RWPE2 (cell line): ENCODE results near the gene PAPPA2.
"Not testable (repeated sequence)": the region's sequence is repeated elsewhere in the genome, so short reads cannot be mapped to it uniquely, and the experiment has no call there.

ENCODE experiments used
- ATAC-seq: fragments of 200-7000 bp; cut with Tn5 transposase; 3 replicates; pipeline ENCODE4 v1.9.1; 2021; ENCODE audit warnings: low read depth
- DNase-seq: peaks from one replicate; pipeline ENCODE4 v3.0.0-alpha.2; 2020; ENCODE audit warnings: low spot score
- H3K27ac ChIP-seq: fragments of 450-650 bp; 2 replicates; pipeline ENCODE4 v1.5.1; 2017; ENCODE audit warnings: mild to moderate bottlenecking; ENCODE audit not compliant: poor library complexity, severe bottlenecking
- H3K27me3 ChIP-seq: fragments of 250-450 bp; sonication (Bioruptor Pico); 2 replicates; pipeline ENCODE4 v1.5.1; 2021; ENCODE audit warnings: mild to moderate bottlenecking, moderate library complexity; ENCODE audit not compliant: insufficient read depth, poor library complexity, severe bottlenecking
- H3K36me3 ChIP-seq: fragments of 250-450 bp; sonication (Bioruptor Pico); 2 replicates; pipeline ENCODE4 v1.5.1; 2020; ENCODE audit warnings: low read depth, mild to moderate bottlenecking, moderate library complexity
- H3K4me1 ChIP-seq: fragments of 250-450 bp; sonication (Bioruptor Pico); 2 replicates; pipeline ENCODE4 v1.5.1; 2021; ENCODE audit warnings: mild to moderate bottlenecking, moderate library complexity; ENCODE audit not compliant: insufficient read depth, poor library complexity, severe bottlenecking
- H3K4me3 ChIP-seq: fragments of 250-450 bp; sonication (Bioruptor Pico); 2 replicates; pipeline ENCODE4 v1.5.1; 2021; ENCODE audit warnings: mild to moderate bottlenecking, moderate library complexity; ENCODE audit not compliant: severe bottlenecking
- H3K9me3 ChIP-seq: fragments of 250-450 bp; sonication (Bioruptor Pico); 2 replicates; pipeline ENCODE4 v1.5.1; 2021; ENCODE audit warnings: mild to moderate bottlenecking, moderate library complexity; ENCODE audit not compliant: severe bottlenecking
- TF ChIP-seq, protein P1 (sequence below): fragments of 450-650 bp; IDR thresholded peaks from one replicate; pipeline ENCODE4 v1.5.1; 2017; ENCODE audit warnings: mild to moderate bottlenecking, moderate library complexity; ENCODE audit not compliant: poor library complexity, severe bottlenecking

Gene PAPPA2

GRCh38 chr1:176462674-176463378 is at the start of gene PAPPA2:
Gene PAPPA2, plus strand, starts transcription at chr1:176463175. Its CDS starts 93,148 bp downstream, at chr1:176556323.
- DNase-seq (no peak), ATAC-seq (no peak)
- H3K36me3 ChIP-seq = no peaks in the 10 kb centered on the region
- no peak within 1 kb of the TSS for H3K4me3 ChIP-seq
- H3K27ac ChIP-seq = no peak within 1 kb of the TSS
- no peaks in the 10 kb centered on the region for H3K27me3 ChIP-seq
- no peaks in the 10 kb centered on the region for H3K9me3 ChIP-seq
- TF ChIP-seq, protein P1, sequence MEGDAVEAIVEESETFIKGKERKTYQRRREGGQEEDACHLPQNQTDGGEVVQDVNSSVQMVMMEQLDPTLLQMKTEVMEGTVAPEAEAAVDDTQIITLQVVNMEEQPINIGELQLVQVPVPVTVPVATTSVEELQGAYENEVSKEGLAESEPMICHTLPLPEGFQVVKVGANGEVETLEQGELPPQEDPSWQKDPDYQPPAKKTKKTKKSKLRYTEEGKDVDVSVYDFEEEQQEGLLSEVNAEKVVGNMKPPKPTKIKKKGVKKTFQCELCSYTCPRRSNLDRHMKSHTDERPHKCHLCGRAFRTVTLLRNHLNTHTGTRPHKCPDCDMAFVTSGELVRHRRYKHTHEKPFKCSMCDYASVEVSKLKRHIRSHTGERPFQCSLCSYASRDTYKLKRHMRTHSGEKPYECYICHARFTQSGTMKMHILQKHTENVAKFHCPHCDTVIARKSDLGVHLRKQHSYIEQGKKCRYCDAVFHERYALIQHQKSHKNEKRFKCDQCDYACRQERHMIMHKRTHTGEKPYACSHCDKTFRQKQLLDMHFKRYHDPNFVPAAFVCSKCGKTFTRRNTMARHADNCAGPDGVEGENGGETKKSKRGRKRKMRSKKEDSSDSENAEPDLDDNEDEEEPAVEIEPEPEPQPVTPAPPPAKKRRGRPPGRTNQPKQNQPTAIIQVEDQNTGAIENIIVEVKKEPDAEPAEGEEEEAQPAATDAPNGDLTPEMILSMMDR = no peak
- H3K4me1 ChIP-seq = no peaks in the 10 kb centered on the region

GRCh38 chr1:176416777-176417176 is 46.2 kb upstream of the PAPPA2 start:
- no peaks in the 10 kb centered on the region for H3K4me1 ChIP-seq
- TF ChIP-seq, protein P1 = no peak
- no peaks in the 10 kb centered on the region for H3K9me3 ChIP-seq
- H3K36me3 ChIP-seq = no peaks in the 10 kb centered on the region
- no peaks in the 10 kb centered on the region for H3K27me3 ChIP-seq
- DNase-seq (no peak), ATAC-seq (no peak)
- H3K4me3 ChIP-seq = no peak overlapping the region
- no peak overlapping the region for H3K27ac ChIP-seq

DNA sequence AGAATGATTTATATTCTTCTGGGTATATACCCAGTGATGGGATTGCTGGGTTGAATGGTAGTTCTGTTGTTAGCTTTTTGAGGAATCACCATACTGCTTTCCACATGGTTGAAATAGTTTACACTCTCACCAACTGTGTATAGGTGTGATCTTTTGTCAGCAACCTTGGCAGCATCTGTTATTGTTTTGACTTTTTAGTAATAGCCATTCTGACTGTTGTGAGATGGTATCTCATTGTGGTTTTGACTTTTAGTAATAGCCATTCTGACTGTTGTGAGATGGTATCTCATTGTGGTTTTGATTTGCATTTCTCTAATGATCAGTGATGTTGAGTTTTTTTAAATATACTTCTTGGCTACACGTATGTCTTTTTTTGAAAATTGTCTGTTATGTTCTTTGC is 43.4 kb upstream of the PAPPA2 start:
- not testable (repeated sequence) for DNase-seq, ATAC-seq, H3K9me3 ChIP-seq, H3K27ac ChIP-seq, H3K4me3 ChIP-seq, H3K4me1 ChIP-seq, H3K27me3 ChIP-seq, H3K36me3 ChIP-seq

DNA sequence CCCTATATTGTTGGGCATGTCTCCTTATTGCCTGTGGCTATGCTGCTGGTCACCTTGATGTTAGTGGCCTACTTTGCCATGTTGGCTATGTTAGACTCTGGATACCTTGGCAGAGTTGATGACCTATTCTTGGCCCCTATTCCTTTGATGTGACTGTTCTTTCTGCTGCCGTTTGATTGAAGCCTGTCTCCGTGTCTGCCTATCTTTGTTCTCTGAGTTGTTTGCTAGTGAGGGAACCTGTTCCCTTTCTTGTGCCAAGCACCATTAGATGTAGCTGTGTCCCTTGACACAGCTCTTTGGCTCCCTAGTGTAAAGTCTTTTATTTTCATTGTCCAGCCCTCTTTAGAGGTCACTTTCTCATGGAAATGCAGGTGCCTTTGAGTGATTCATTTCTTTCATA is 28.7 kb upstream of the PAPPA2 start:
- Histone ChIP-seq H3K4me3 (no peak overlapping the region), H3K36me3 (no peaks in the 10 kb centered on the region), H3K27me3 (no peaks in the 10 kb centered on the region), H3K27ac (no peak overlapping the region), H3K4me1 (no peaks in the 10 kb centered on the region), H3K9me3 (no peaks in the 10 kb centered on the region)
- no peak for DNase-seq
- ATAC-seq = no peak
- TF ChIP-seq, protein P1 = no peak

- H3K36me3 ChIP-seq = no peaks in the 10 kb centered on the region
- ATAC-seq (no peak), DNase-seq (no peak)
- H3K27me3 ChIP-seq = no peaks in the 10 kb centered on the region
- no peaks in the 10 kb centered on the region for H3K9me3 ChIP-seq
- H3K27ac ChIP-seq = no peak overlapping the region
- TF ChIP-seq, protein P1 = no peak
- H3K4me3 ChIP-seq = no peak overlapping the region
- H3K4me1 ChIP-seq = no peaks in the 10 kb centered on the region
Measured at GRCh38 chr1:176436251-176436650, 26.7 kb upstream of the PAPPA2 start.
